ENCODE data around the gene NRCAM.

- TF ChIP-seq ARNT (IDR thresholded peaks at IDR 0.05) (no peak), BHLHE40 (IDR thresholded peaks at IDR 0.05; ENCODE audit: borderline replicate concordance) (no peak), TARDBP (IDR thresholded peaks at IDR 0.05) (no peak), L3MBTL2 (conservative IDR thresholded peaks at IDR 0.05) (no peak)
- TF ChIP-seq, protein P1, sequence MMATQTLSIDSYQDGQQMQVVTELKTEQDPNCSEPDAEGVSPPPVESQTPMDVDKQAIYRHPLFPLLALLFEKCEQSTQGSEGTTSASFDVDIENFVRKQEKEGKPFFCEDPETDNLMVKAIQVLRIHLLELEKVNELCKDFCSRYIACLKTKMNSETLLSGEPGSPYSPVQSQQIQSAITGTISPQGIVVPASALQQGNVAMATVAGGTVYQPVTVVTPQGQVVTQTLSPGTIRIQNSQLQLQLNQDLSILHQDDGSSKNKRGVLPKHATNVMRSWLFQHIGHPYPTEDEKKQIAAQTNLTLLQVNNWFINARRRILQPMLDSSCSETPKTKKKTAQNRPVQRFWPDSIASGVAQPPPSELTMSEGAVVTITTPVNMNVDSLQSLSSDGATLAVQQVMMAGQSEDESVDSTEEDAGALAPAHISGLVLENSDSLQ (IDR thresholded peaks at IDR 0.05), result no peak
These were observed 88.9 kb downstream of the NRCAM start for GRCh38 chr7:108367314-108367713.
